BJ (cell line): ENCODE measurements around the gene DMBX1. TPM values are rescaled to one million over a fixed set of nuclear protein-coding genes. Genes with fewer than 3 reads are reported as not detected.

Source experiments
- CTCF ChIA-PET: fragments of 350-600 bp; formaldehyde crosslinking; extraction: SDS; loops from one replicate; lab custom pipeline; 2021; ENCODE audit warnings: antibody characterized with exemption, inconsistent platforms; lab: Yijun Ruan, JAX
- POLR2A ChIA-PET: fragments of 300-600 bp; sonication (Branson Sonifier 250); formaldehyde crosslinking; extraction: SDS; loops from one replicate; lab custom pipeline; 2021; ENCODE audit warnings: antibody characterized with exemption; lab: Charles Lee
- DNase-seq: peaks from one replicate; pipeline ENCODE4 v3.0.0-alpha.2; 2011; ENCODE audit warnings: low read depth
- H3K27me3 ChIP-seq: 2 replicates; pipeline ENCODE4 v1.6.0; 2011; ENCODE audit warnings: low read length; ENCODE audit not compliant: control insufficient read depth, insufficient read depth
- H3K36me3 ChIP-seq: 2 replicates; pipeline ENCODE4 v1.5.1; 2011; ENCODE audit warnings: low read length; ENCODE audit not compliant: control insufficient read depth, insufficient read depth
- H3K4me3 ChIP-seq: 2 replicates; pipeline ENCODE4 v1.5.1; 2011; ENCODE audit warnings: low read depth, mild to moderate bottlenecking, control low read depth, low read length
- CTCF ChIP-seq: IDR thresholded peaks from 2 replicates; pipeline ENCODE4 v1.5.1; 2011; ENCODE audit warnings: low read depth, mild to moderate bottlenecking, control low read depth, inconsistent platforms, low read length, moderate library complexity; ENCODE audit not compliant: insufficient read depth
- polyA plus RNA-seq: library from polyadenylated mRNA; depleted of rRNA; stranded (reverse); fragments of >200 nt; gene quantifications from 2 replicates; pipeline ENCODE4 v1.2.3, GENCODE V29; 2011

DMBX1 gene
- polyA plus RNA-seq, 1 experiment = not detected

DNA sequence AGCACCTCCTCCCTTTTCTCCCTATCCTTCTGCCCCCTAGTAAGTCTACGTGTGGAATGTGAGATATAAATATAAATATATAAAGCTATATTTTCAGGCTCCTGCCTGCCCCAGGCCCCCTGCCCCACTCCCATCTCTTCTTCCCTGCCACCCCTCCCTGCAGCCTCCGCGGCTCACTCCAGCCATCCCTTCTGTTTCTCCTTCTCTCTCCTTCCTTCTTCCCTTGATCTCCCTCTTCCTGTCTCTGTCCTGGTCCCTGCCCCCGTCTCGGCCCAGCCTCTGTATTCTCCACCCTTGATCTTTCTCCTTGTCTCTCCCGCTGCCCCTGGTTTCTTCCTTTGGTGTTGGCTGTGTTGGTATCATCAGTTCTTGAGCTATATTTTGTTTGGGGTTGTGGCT lies 23.2 kb downstream of the DMBX1 start:
- no peak for TF ChIP-seq CTCF
- DNase-seq = no peak
- POLR2A ChIA-PET = no interaction called here
- CTCF ChIA-PET = interaction anchor here (1.2 to 2.5 kb wide), 3 partner anchors 17 to 35 kb away, joined by 4 to 11 read pairs (median 6); no protein-coding TSS in a partner anchor
- H3K36me3 ChIP-seq = no peaks in the 10 kb centered on the region
- H3K27me3 ChIP-seq = peaks cover 15% of the 10 kb centered on the region
- no peak overlapping the region for H3K4me3 ChIP-seq

- DNase-seq = no peak
- peaks cover 17% of the 10 kb centered on the region for H3K27me3 ChIP-seq
- TF ChIP-seq CTCF = no peak
- POLR2A ChIA-PET = no interaction called here
- CTCF ChIA-PET = interaction anchor here (0.9 to 2.5 kb wide), 4 partner anchors 16 to 66 kb away, joined by 3 to 11 read pairs (median 4); no protein-coding TSS in a partner anchor
- no peak overlapping the region for H3K4me3 ChIP-seq
- H3K36me3 ChIP-seq = no peaks in the 10 kb centered on the region
Measured at GRCh38 chr1:46513536-46513935, 23.9 kb downstream of the DMBX1 start.

- no peak for TF ChIP-seq CTCF
- no peaks in the 10 kb centered on the region for H3K36me3 ChIP-seq
- no peak overlapping the region for H3K4me3 ChIP-seq
- no peak for DNase-seq
- ChIA-PET POLR2A (no interaction called here), CTCF (interaction anchor here (0.8 to 5.4 kb wide), 3 partner anchors 13 to 38 kb away, joined by 3 to 31 read pairs (median 5); no protein-coding TSS in a partner anchor)
- peaks cover 17% of the 10 kb centered on the region for H3K27me3 ChIP-seq
Measured at GRCh38 chr1:46515576-46515975, 25.9 kb downstream of the DMBX1 start.

GRCh38 chr1:46516200-46516950 lies 26.7 kb downstream of the DMBX1 start:
- ChIA-PET POLR2A (no interaction called here), CTCF (interaction anchor here (1.5 to 5.4 kb wide), 3 partner anchors 12 to 70 kb away, joined by 4 to 31 read pairs (median 12); no protein-coding TSS in a partner anchor)
- Histone ChIP-seq H3K4me3 (no peak overlapping the region), H3K36me3 (no peaks in the 10 kb centered on the region), H3K27me3 (peaks cover 17% of the 10 kb centered on the region)
- no peak for TF ChIP-seq CTCF
- no peak for DNase-seq

DNA sequence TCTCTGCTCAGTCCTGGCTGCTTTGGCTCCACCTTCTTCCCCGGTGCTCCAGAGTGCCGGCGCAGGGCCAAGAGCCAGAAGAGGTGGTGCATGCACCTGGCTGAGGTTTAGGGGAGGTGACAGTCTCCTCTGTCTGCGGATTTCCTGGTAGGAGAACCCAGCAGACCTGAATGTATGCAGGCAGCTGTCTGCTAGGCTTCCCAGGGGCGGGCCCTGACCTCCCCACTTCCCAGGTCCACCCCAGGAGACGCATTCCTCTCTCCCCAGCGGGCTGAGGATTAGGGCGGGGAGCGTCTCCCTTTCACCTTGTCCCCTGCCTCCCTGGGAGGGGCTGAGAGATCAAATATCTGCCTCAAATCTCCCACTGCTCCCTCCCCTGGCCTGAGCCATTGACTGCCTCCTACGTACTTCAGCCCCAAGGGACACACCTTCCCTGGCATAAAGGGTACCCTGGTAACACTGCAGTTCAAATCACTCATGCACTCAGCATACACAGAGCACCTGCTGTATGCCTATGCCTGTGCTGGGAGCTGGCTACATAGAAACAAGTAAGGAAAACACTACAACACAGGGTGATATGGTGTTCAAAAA lies 27.5 kb downstream of the DMBX1 start:
- Histone ChIP-seq H3K36me3 (no peaks in the 10 kb centered on the region), H3K27me3 (peaks cover 17% of the 10 kb centered on the region), H3K4me3 (no peak overlapping the region)
- TF ChIP-seq CTCF = no peak
- CTCF ChIA-PET = interaction anchor here (1.5 to 5.4 kb wide), 3 partner anchors 11 to 70 kb away, joined by 4 to 31 read pairs (median 12); no protein-coding TSS in a partner anchor
- no peak for DNase-seq
- POLR2A ChIA-PET = no interaction called here
